GM18870 (cell line): Measurements from ENCODE around the gene GOLGA1.
"Not testable (repeated sequence)": the region's sequence is repeated elsewhere in the genome, so short reads cannot be mapped to it uniquely, and the experiment has no call there.

Experiments
- ATAC-seq: cut with Tn5 transposase; IDR thresholded peaks from one replicate; pipeline ENCODE4 v1.9.1; 2021; ENCODE audit warnings: moderate library complexity; ENCODE audit not compliant: unreplicated experiment

GOLGA1 gene

GRCh38 chr9:124940521-124940893 lies 376 bp downstream of the GOLGA1 start:
- peak; percentile 20 for ATAC-seq

DNA sequence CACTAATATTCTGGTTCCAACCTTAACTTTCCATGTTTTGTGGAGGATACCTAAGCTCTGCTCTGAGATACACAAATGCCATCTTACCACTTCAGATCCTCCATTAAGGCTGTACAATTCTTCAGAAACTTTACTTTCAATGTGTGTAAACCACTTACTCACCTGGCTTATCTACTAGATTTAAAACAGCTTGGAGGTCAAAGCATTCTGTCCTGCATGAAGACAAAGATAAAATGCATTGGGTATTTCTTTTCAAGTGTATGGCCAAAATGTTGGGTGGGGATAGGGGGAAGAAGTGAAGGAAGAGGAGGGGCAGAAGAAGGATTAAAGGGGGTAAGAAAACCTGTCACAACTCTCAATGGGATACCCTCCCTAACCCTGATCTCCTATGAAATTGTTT lies 939 bp downstream of the GOLGA1 start:
- ATAC-seq: no peak

DNA sequence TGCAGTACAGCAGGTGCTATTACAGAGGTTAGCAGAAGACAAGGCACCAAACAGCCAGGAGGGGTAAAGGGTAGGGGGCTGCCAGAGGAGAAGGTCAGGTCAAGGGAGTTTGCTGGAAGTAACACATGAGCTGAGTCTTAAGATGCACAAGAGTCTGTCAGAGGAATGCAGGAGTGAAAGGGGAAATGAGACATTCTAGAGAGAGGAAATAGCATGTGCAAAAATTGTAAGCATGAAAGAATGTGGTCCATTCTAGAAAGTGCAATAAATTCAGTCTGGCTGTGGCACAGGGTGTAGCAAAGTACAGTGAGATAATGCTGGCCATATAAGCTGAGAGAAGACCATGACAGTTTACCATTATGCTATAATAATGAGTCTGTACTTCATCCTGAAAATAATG lies 6.6 kb downstream of the GOLGA1 start:
- no peak for ATAC-seq

GRCh38 chr9:124932333-124932732 lies 8.6 kb downstream of the GOLGA1 start:
- ATAC-seq: no peak

- ATAC-seq: no peak
Measured at GRCh38 chr9:124929464-124929863, 11.4 kb downstream of the GOLGA1 start.

DNA sequence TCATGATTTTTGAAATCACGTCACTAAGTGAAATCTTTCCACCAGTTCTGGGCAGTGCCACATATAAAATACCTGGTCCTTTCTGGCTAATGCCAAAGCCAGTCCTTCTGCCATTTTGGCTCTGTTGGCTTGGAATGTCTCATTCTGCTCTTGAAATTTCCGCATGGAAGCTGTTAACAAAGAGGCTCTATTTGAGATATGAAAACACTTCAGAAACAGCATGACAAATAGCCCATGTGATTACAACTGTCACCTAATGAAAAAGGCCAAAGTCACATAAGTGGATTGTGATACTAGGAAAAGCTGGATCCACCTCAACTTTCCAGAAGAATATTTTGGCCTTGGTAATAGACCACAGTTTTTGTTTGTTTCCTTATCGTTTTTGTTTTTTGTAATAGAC lies 12.8 kb downstream of the GOLGA1 start:
- no peak for ATAC-seq

DNA sequence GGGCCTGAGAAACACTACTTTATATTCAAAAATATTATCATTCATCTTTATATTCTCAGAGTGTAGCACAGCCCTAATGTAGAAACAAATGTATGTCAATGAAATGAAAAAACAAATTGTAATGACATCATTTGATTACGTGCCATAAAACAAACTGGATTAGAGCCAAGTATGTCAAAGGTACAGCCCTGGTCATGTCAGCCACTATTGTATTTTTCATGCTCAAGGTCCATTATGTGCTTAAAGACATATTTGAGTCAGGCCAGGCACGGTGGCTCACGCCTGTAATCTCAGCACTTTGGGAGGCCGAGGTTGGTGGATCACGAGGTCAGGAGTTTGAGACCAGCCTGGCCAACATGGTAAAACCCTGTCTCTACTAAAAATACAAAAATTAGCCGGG lies 20.5 kb downstream of the GOLGA1 start:
- not testable (repeated sequence) for ATAC-seq

GRCh38 chr9:124914753-124915405 lies 26.0 kb downstream of the GOLGA1 start:
- ATAC-seq: no peak

- no peak for ATAC-seq
Measured at GRCh38 chr9:124913378-124913777, 27.5 kb downstream of the GOLGA1 start.

DNA sequence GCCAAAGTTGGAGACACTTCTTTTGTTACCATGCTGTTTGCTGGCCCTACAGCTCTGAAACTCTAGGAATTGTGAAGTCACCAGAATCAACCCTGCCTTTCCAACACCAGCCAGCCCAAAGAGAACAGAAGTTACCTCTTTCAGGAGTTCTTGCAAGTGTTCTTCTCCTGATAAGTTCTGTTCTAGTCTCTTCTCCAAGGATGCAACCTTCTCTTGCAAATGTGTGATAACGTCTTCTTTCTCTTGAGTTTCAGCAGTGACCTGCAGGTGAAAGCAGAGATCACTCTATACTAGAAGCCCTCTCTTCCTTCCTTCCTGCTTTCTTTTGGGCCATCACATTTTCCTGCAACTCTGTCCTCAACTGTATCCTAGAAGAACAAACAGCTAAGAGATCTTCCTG lies 29.1 kb downstream of the GOLGA1 start:
- no peak for ATAC-seq

DNA sequence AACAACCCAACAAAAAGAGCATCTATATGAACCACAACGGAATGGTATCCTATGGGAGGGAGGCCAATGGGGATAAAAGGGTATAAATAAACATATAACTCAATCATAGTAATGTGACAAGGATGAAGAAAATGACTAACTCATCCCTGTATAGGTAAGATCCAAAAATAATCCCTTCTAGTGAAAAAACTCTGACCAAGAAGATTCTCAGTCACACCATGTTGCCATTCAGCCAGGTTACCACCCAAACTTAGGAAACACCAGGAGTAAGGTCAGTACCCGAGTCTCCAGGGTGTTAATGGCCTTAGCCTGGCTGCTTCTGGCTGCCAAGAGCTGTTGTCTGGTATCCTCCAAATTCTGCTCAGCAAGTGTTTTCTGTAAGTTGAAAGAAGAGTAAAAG lies 32.8 kb downstream of the GOLGA1 start:
- ATAC-seq: no peak

- no peak for ATAC-seq
Measured at GRCh38 chr9:124906966-124907365, 33.9 kb downstream of the GOLGA1 start.

- ATAC-seq: no peak
Measured at GRCh38 chr9:124899845-124900244, 41.0 kb downstream of the GOLGA1 start.

DNA sequence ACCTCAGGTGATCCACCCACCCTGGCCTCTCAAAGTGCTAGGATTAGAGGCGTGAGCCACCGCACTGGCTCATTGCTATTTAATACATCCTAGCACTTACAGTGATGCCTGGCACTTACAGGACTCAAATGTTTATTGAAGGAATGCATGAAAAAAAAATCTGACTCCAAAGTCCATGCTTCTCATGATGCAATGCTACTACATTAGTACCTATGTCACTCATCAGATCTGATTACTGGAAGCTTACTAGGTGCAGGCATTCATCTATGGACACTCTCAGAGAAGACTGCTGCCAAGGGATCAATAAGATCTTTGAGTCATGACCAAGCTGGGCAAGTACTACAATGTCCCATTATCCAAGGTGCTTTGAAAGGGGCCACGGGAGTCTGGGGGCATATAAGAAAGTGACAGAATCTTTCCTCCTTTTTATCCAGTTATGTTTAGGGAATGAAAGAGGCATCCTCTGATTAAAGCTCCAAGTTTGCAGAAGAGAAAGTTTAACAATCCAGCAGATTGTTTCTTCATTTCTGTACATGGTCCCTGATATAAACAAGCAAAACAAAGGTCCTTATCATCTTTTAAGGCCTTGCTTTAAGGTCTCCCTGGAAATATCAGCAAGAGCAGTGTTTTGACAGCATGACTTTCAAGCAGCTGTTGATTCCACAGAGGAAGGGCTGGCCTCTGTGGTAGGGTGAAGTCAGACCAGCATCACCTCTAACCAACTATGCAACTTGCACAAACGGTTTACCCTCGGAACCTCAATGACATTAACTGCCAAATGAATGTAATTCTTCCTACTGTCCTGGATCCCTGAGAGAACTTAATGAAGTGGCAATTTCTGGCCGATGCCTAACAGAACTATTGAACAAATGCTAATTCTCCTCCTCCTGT lies 43.1 kb downstream of the GOLGA1 start:
- ATAC-seq: no peak

GRCh38 chr9:124894741-124895170 lies 46.1 kb downstream of the GOLGA1 start:
- ATAC-seq: no peak

DNA sequence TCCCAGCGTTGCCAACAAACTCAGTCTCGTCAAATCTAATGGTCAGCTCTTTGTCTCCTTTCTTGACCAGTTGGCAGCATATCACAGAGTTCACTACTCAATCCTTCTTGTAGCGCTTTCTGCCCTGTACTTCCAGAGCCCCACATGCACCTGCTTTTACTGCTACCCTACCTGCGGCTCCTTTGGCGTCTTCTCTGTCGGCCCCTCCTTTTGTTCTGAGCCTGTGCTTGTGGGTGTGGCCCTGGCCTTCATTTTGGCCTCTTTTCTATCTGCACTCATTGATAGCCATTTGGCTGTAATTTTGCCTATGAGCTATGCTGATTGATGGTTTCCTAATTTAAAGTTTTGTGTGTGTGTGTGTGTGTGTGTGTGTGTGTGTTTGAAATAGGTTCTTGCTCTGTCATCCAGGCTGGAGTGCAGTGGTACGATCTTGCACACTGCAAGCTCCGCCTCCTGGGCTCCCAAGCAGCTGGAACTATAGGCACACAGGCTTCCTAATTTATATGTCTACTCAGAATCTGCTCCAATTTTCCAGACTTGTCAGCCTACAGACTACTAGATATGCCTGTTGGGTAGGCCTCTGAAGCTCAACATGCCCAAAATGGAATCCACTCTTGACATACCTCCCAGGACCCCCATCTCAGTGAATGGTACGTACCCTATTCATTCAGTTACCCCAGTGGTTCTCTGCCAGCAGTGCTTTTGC lies 46.7 kb downstream of the GOLGA1 start:
- ATAC-seq: no peak

DNA sequence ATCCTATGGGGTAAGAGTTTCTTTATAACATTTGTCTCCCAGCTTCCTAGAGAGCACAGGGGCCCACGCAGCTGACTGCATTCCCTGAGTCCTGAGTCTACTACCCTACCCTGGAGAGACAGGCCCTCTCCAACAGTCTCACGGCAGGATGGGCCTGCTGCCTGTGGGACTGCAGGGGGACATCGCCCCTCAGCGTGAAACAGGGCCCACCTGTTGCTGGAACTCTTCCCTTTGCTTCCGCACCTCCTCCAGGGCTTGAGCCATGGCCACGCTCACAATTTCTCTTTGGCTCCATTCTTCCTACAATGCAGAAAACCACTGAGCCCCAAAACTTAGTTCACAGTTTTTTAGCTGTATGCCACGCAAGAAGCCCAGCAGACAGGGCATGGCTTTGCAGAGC lies 50.7 kb downstream of the GOLGA1 start:
- no peak for ATAC-seq

DNA sequence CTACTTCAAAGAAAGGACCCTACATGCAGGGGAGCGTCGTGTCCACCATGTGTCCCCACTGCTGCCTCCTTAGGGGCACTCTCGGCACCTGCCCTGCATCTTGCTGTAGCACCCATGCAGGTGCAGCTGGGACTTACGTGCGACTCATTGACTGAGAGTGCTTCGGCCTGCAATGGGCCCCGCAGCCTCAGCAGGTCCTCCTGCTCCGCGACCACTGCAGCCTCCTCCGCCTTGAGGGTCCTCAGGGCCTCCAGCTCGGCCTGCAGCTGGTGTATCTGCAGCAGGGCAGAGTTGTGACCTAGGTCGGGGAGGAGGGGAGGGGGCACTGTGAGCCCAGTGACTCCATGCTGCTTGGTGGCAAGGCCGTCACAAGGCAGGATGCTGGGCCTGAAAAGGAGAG lies 51.9 kb downstream of the GOLGA1 start:
- ATAC-seq: no peak

GRCh38 chr9:124887832-124888231 lies 53.1 kb downstream of the GOLGA1 start:
- no peak for ATAC-seq

DNA sequence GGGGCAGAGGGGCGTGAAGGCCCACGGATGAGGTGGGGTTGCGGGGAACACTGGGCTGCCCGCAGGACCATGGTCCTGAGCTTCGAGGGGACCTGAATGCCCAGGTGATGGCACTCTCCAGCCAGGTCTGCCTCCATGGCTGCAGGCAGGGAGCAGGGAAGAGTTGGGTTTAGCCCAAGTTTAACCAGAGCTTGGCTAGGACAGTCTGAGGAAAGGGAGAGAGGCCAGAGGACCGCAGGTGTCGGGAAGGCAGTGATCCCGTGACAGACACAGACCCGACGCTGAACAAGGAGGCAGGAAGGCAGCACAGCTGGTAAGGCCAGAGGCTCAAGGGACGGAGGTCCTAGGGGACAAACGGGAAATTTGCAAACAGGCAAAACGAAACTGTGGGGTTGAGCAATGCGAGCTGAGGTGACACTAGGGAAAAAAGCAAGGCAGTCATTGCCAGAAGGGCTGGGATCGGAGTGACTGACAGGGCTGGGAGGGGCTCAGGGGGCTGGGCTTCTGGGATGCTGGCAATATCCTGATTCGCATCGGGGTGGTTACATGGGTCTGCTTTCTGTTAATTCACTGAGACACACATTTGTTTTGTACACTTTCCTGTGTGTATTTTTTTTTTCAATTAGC lies 53.9 kb downstream of the GOLGA1 start:
- no peak for ATAC-seq

GRCh38 chr9:124886461-124886860 lies 54.4 kb downstream of the GOLGA1 start:
- no peak for ATAC-seq
